Lower leg skin (tissue), 4 donors: ENCODE data around the gene ZBTB7C. TPM values are rescaled to one million over a fixed set of nuclear protein-coding genes. Genes with fewer than 3 reads are reported as not detected.

Experiments used
- DNase-seq, 2 donors: peaks; one replicate each; pipeline ENCODE4 v3.0.0-alpha.2; 2019; ENCODE audit warnings: low spot score in 2 of 2
- H3K4me3 ChIP-seq: fragments of 200-600 bp; sonication (generic); 2 replicates; pipeline ENCODE4 v1.5.1; 2017; ENCODE audit warnings: mild to moderate bottlenecking, low read depth; ENCODE audit not compliant: poor library complexity, severe bottlenecking
- POLR2A ChIP-seq, 2 donors: fragments of 450-650 bp; IDR thresholded peaks; one replicate each; pipeline ENCODE4 v1.6.1; 2016 to 2017; ENCODE audit warnings: antibody characterized with exemption in 2 of 2, mild to moderate bottlenecking in 1 of 2, moderate library complexity in 1 of 2
- WGBS, 2 donors: methylation state at CpG; one replicate each; pipeline ENCODE4 v1.1.5; 2018; 5-methylcytosine and 5-hydroxymethylcytosine counted together
- intact Hi-C: fragments of 100-400 bp; cut with DNase I; formaldehyde crosslinking; loops from one replicate; pipeline ENCODE4 v1.15.0; 2023; ENCODE audit warnings: low total_unique reads
- total RNA-seq, 4 donors: library from RNA; depleted of rRNA; stranded (reverse); fragments of >200 nt; gene quantifications; one replicate each; pipeline ENCODE4 v1.1.0, GENCODE V29; 2016
- TF ChIP-seq, protein P1 (sequence below), 3 donors: fragments of 450-650 bp; IDR thresholded peaks; one replicate each; pipeline ENCODE4 v1.5.1; 2016; ENCODE audit warnings: antibody characterized with exemption in 3 of 3, mild to moderate bottlenecking in 3 of 3, moderate library complexity in 2 of 3

The ZBTB7C gene
- total RNA-seq, 4 donors from 2014 or later, result 44.2 to 59.7 (median 50.7) TPM

DNA sequence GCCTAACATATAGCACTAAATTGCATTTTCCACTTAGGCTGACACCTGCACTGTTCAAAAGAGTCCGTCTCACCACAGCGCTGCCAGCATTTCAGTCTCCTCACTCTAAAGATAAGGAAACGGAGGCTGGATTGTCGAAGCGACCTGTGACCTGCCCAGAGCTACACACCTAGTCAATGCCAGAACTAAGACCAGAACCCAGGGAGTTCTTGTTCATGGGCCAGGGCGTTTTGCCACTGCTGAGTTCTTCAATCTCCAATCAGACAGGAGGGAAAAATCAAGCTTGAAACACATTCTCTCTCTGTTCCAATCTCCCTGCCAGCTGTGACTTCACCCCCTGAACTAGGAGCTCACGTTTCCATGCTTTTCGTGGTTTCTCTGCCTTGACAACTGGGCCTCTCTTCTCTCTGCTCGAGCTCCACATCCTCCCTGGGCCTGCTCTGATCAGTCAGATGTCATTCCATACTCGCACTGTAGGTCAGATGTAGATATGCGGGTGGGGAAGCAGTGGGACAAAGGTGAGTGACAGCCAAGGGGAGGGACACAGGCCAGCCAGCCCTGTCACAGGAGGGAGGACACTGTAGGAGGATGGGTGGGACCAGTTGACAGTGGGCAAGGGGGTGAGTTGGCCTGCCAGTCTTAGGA lies 257.6 kb downstream of the ZBTB7C start:
- TF ChIP-seq POLR2A (IDR thresholded peaks at IDR 0.05), result no peak
- TF ChIP-seq, protein P1, sequence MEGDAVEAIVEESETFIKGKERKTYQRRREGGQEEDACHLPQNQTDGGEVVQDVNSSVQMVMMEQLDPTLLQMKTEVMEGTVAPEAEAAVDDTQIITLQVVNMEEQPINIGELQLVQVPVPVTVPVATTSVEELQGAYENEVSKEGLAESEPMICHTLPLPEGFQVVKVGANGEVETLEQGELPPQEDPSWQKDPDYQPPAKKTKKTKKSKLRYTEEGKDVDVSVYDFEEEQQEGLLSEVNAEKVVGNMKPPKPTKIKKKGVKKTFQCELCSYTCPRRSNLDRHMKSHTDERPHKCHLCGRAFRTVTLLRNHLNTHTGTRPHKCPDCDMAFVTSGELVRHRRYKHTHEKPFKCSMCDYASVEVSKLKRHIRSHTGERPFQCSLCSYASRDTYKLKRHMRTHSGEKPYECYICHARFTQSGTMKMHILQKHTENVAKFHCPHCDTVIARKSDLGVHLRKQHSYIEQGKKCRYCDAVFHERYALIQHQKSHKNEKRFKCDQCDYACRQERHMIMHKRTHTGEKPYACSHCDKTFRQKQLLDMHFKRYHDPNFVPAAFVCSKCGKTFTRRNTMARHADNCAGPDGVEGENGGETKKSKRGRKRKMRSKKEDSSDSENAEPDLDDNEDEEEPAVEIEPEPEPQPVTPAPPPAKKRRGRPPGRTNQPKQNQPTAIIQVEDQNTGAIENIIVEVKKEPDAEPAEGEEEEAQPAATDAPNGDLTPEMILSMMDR (IDR thresholded peaks at IDR 0.05), result no peak
- 75 to 80% methylated on average over 11 of the region's 11 CpGs for WGBS, 2 donors
- peak in 1 of 2 donors; percentile 78 for DNase-seq
- intact Hi-C loops, result no loop called here
- no peak overlapping the region for H3K4me3 ChIP-seq

DNA sequence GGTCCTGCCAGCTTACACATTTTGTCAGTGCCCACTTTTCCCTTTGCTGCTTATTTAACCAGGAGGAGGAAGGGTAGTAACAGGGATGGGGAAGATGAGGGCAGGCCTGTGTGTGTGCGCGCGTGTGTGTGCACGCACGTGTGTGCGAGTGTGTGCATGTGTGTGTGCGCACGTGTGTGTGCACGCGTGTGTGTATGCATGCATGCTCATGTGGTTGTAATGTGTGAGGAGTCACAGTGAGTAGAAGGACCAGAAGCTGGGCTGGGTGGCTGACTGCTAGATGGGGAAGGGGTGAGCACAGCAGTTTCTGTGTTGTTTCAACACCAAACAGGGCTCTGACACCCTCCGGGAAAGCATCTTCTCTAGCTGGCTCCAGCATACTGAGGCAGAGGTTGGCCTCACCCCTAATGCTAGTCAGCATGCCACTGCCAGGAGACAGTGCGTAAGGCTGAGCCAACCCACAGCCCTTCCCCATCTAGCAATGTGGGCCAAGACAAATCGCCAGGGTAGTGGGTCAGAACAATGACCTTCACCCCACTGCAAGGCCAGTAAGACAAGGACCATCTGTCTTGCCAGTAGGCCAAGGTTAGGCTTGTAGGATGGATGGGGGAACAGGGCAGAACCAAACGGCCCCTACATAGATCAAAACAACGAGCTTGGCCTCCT lies 260.0 kb downstream of the ZBTB7C start:
- no peak overlapping the region for H3K4me3 ChIP-seq
- DNase-seq, result no peak
- intact Hi-C loops, result no loop called here
- 91 to 93% methylated on average over 15 of the region's 15 CpGs for WGBS, 2 donors
- TF ChIP-seq POLR2A (IDR thresholded peaks at IDR 0.05), result no peak
- TF ChIP-seq, protein P1 (IDR thresholded peaks at IDR 0.05), result no peak

DNA sequence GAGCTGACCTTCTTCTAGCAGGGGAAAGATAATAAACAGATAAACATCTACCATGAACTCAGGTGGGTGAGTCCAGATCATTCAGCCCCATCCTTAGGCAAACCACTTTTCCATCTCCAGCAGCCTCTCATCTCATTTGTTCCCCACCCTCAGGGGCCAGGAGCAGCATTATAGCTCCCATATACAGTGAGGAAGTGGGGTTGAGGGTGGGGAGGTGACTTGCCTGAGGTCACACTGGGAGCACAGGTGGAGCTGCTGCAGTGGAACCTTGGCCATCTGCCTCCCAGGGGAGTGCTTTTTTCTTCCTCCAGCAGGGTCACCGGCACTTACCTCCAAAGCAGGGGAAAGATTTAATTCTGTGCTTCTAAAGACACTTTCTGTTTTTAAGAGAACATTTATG lies 266.2 kb downstream of the ZBTB7C start:
- H3K4me3 ChIP-seq, result no peak overlapping the region
- no peak for TF ChIP-seq POLR2A (IDR thresholded peaks at IDR 0.05)
- TF ChIP-seq, protein P1 (IDR thresholded peaks at IDR 0.05), result no peak
- intact Hi-C loops, result no loop called here
- no peak for DNase-seq
- 67 to 83% methylated on average over 1 of the region's 1 CpG for WGBS, 2 donors

DNA sequence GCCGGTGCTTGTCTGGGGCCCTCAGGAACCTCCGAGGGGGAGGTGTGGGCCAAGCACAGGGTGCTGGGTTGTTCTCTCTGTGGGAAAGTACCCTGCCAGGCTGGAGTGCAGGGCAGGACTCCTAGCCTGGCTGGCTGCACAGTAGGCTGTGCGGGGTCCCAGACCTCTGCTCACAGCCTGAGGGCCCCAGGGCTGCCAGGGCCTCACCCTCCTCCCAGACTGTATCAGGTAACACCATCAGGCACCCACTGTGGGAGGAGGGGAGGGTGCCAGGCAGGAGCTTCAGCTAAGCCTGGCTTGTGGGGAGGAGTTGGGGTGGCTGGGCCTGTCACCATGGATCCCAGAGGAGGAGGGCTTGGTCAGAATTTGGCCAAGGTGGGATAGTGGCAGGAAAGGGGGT lies 266.8 kb downstream of the ZBTB7C start:
- no peak for DNase-seq
- intact Hi-C loops, result no loop called here
- no peak overlapping the region for H3K4me3 ChIP-seq
- TF ChIP-seq POLR2A (IDR thresholded peaks at IDR 0.05), result no peak
- TF ChIP-seq, protein P1 (IDR thresholded peaks at IDR 0.05), result no peak
- WGBS, 2 donors, result 48 to 68% methylated on average over 3 of the region's 3 CpGs

GRCh38 chr18:48140731-48141130 lies 268.5 kb downstream of the ZBTB7C start:
- WGBS, 2 donors, result 94 to 95% methylated on average over 10 of the region's 10 CpGs
- no peak for DNase-seq
- no peak for TF ChIP-seq POLR2A (IDR thresholded peaks at IDR 0.05)
- TF ChIP-seq, protein P1 (IDR thresholded peaks at IDR 0.05), result no peak
- H3K4me3 ChIP-seq, result no peak overlapping the region
- intact Hi-C loops, result no loop called here
